T-cell (primary cell): ENCODE data around the gene HEMK1. TPM values are rescaled to one million over a fixed set of nuclear protein-coding genes. Genes with fewer than 3 reads are reported as not detected.

Source experiments
- ATAC-seq, 4 experiments: fragments of 200-7000 bp in 3 of 4; fragments of 150-1000 bp in 1 of 4; cut with Tn5 transposase; replicated peaks in 1 of 4; 1 replicate in 3 of 4; 2 replicates in 1 of 4; pipeline ENCODE4 v1.10.0; 2021; ENCODE audit warnings: moderate library complexity in 3 of 4, mild to moderate bottlenecking in 2 of 4, moderate number of reproducible peaks in 1 of 4
- CTCF ChIA-PET, 2 donors: fragments of 300-600 bp; sonication (Branson Sonifier 250); formaldehyde crosslinking; loops; one replicate each; lab custom pipeline; 2022; ENCODE audit warnings: antibody characterized with exemption in 2 of 2; lab: Charles Lee
- POLR2A ChIA-PET, 2 donors: fragments of 300-600 bp; sonication (Branson Sonifier 250); formaldehyde crosslinking; loops; one replicate each; lab custom pipeline; 2022; ENCODE audit warnings: antibody characterized with exemption in 2 of 2; lab: Charles Lee
- DNase-seq, 35 experiments: peaks; one replicate each; pipeline versions ENCODE4 v3.0.0 to v3.0.0-alpha.2; 2013 to 2023
- H3K27ac ChIP-seq: one replicate; pipeline ENCODE4 v1.5.1; 2013; ENCODE audit warnings: low read length
- H3K27me3 ChIP-seq, 2 experiments: replicated peaks in 1 of 2; 1 replicate in 1 of 2; 2 replicates in 1 of 2; pipeline versions ENCODE4 v1.6.1 to v1.7.0; 2013; ENCODE audit warnings: low read length in 1 of 2, mixed read lengths in 1 of 2; ENCODE audit not compliant: control insufficient read depth in 2 of 2, insufficient read depth in 2 of 2; ENCODE audit errors: extremely low read depth in 1 of 2
- H3K36me3 ChIP-seq, 2 donors: 1 replicate in 1 of 2; 2 replicates in 1 of 2; pipeline versions ENCODE4 v1.6.1 to v1.7.0; 2013; ENCODE audit warnings: low read length in 1 of 2; ENCODE audit not compliant: control insufficient read depth in 2 of 2, insufficient read depth in 1 of 2; ENCODE audit errors: extremely low read depth in 1 of 2
- H3K4me1 ChIP-seq, 2 experiments: 1 replicate in 1 of 2; 2 replicates in 1 of 2; pipeline versions ENCODE4 v1.6.1 to v1.7.0; 2013; ENCODE audit warnings: low read length in 2 of 2, mixed read lengths in 1 of 2; ENCODE audit not compliant: insufficient read depth in 2 of 2, control insufficient read depth in 1 of 2; ENCODE audit errors: extremely low read depth in 1 of 2
- H3K4me3 ChIP-seq, 2 donors: 1 replicate in 1 of 2; 2 replicates in 1 of 2; pipeline versions ENCODE4 v1.5.1 to v1.7.0; 2013; ENCODE audit warnings: mild to moderate bottlenecking in 2 of 2, low read length in 1 of 2, moderate library complexity in 1 of 2; ENCODE audit not compliant: control insufficient read depth in 1 of 2; ENCODE audit errors: extremely low read depth in 1 of 2
- H3K9me3 ChIP-seq: 2 replicates; pipeline ENCODE4 v1.7.0; 2013
- H3K27ac Mint-ChIP-seq, 2 donors: one replicate each; pipeline ENCODE4 v1.8.0; 2020 to 2021; ENCODE audit warnings: mild to moderate bottlenecking in 2 of 2, mixed read lengths in 2 of 2
- H3K27me3 Mint-ChIP-seq, 2 donors: one replicate each; pipeline ENCODE4 v1.8.0; 2021 to 2022; ENCODE audit warnings: mixed read lengths in 2 of 2
- H3K36me3 Mint-ChIP-seq: one replicate; pipeline ENCODE4 v1.8.0; 2021; ENCODE audit warnings: mixed read lengths
- H3K4me1 Mint-ChIP-seq, 3 donors: one replicate each; pipeline ENCODE4 v1.8.0; 2020 to 2022; ENCODE audit warnings: mixed read lengths in 3 of 3, mild to moderate bottlenecking in 1 of 3
- H3K4me3 Mint-ChIP-seq, 3 donors: one replicate each; pipeline ENCODE4 v1.8.0; 2020 to 2022; ENCODE audit warnings: mild to moderate bottlenecking in 3 of 3, mixed read lengths in 3 of 3, moderate library complexity in 3 of 3
- H3K9me3 Mint-ChIP-seq, 3 donors: one replicate each; pipeline ENCODE4 v1.8.0; 2020 to 2022; ENCODE audit warnings: mixed read lengths in 3 of 3
- WGBS: methylation state at CpG from one replicate; pipeline ENCODE4 v1.1.5; 2013; ENCODE audit warnings: missing lambda C conversion rate; ENCODE audit not compliant: insufficient coverage; 5-methylcytosine and 5-hydroxymethylcytosine counted together
- total RNA-seq, 35 experiments: library from RNA in 6 of 35; stranded (reverse) in 6 of 35; fragments of 120-200 nt in 1 of 35; gene quantifications; one replicate each; pipeline versions ENCODE4 v1.2.1 to v1.2.4 and lab custom pipeline; 2013 to 2026

The HEMK1 gene
- total RNA-seq, 5 donors from 2014 or later (not counting 1 experiment from before 2014, with no cell fraction given), result 35.5 to 66.6 (median 42.0) TPM

DNA sequence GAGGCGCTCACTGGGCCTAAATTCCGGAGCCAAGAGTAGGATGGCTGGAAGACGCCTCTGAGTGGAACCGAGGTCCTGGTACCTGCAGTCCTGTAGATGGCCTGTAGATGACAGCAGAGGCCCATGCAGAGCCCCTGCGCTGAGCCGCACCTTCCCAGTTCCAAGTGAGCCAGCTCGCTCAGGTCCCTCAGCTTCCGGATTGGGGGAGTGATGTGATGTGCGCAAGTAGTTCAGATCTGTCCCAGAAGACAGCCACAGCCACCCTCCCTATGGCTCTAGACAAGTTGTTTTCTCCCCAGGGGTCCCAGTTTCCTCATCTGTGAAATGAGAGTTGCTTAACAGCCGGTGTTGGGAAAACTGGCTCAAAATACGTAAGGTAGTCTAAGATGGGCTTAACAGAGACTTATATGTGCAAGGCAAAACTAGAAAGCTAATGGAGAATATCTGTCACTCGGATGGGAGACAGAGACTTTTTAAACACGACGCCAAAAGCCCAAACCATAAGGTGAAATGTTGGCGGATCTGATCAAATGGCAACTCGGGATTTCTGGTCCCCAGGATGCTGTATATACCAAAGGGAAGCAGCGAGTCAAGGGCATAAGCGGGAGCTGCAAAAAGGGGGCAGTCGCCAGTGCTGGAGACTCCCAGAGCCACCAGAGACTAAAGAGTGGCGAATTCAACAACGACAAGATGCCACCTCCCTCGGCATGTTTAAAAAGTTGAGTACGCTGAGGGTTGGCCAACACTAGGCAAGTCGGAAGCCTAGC is 46.9 kb downstream of the HEMK1 start:
- Mint-ChIP-seq H3K4me1 (peaks cover 61 to 77% (median 72%) of the 10 kb centered on the region in 3 donors), H3K27ac (peak overlapping the region; percentile 86 to 98), H3K4me3 (peak overlapping the region; percentile 78 to 99 (median 96)), H3K36me3 (peaks cover 10% of the 10 kb centered on the region), H3K27me3 (no peaks in the 10 kb centered on the region), H3K9me3 (no peaks in the 10 kb centered on the region)
- Histone ChIP-seq H3K27me3 (no peaks in the 10 kb centered on the region), H3K9me3 (no peaks in the 10 kb centered on the region), H3K4me3 (peak overlapping the region; percentile 87 to 93), H3K27ac (peak overlapping the region; percentile 14), H3K4me1 (peaks cover 45 to 87% of the 10 kb centered on the region in 2 experiments), H3K36me3 (peaks cover 3 to 5% of the 10 kb centered on the region in 2 donors)
- 0% methylated on average over 19 of the region's 24 CpGs for WGBS
- ATAC-seq, result peak; percentile 14 to 40 (median 27)
- ChIA-PET POLR2A (interaction anchor here in 1 of 2 donors (1.2 kb wide), 1 partner anchor 27 kb away, joined by 7 read pairs; no protein-coding TSS in a partner anchor), CTCF (interaction anchor here (0.6 to 7.8 kb wide), 21 partner anchors 10 to 1049 kb away, joined by 3 to 139 read pairs (median 5); partner anchors contain the start of genes C3orf18 (in 2 of the 2), HEMK1 (in 2 of the 2) and MANF (in 1 of the 2))
- peak; percentile 58 to 90 (median 72) for DNase-seq

DNA sequence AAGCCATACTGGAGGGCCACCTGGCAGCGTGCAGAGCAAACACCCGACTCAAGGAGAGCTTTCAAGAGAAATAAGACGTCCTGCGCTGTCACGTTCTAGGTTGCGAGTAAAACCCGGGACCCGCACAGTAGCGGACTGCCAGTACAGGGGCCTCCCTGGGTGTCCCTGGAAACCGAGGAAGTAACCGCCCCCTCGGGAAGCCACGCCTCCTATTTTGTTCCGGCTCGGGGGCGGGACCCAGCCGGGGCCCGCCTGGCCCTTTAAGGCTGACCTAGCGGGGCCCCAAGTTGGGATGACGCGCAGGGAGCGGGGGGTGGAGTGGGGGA is 47.4 kb downstream of the HEMK1 start:
- ChIA-PET CTCF (interaction anchor here (0.6 to 7.0 kb wide), 13 partner anchors 15 to 818 kb away, joined by 3 to 139 read pairs (median 7); partner anchors contain the start of genes C3orf18 (in 1 of the 2), HEMK1 (in 1 of the 2) and MANF (in 1 of the 2)), POLR2A (interaction anchor here in 1 of 2 donors (1.2 kb wide), 1 partner anchor 27 kb away, joined by 7 read pairs; no protein-coding TSS in a partner anchor)
- Mint-ChIP-seq H3K9me3 (no peaks in the 10 kb centered on the region), H3K4me1 (peaks cover 64 to 80% (median 74%) of the 10 kb centered on the region in 3 donors), H3K27me3 (no peaks in the 10 kb centered on the region), H3K36me3 (peaks cover 10% of the 10 kb centered on the region), H3K27ac (peak overlapping the region; percentile 86 to 98), H3K4me3 (peak overlapping the region; percentile 78 to 99 (median 96))
- DNase-seq (peak; percentile 84 to 97 (median 90)), ATAC-seq (peak; percentile 61 to 71 (median 66))
- Histone ChIP-seq H3K36me3 (peaks cover 3 to 8% of the 10 kb centered on the region in 2 donors), H3K9me3 (no peaks in the 10 kb centered on the region), H3K27ac (peak overlapping the region; percentile 14), H3K4me1 (peaks cover 45 to 91% of the 10 kb centered on the region in 2 experiments), H3K4me3 (peak overlapping the region; percentile 87 to 93), H3K27me3 (no peaks in the 10 kb centered on the region)
- WGBS, result under 1% methylated on average over 10 of the region's 22 CpGs

DNA sequence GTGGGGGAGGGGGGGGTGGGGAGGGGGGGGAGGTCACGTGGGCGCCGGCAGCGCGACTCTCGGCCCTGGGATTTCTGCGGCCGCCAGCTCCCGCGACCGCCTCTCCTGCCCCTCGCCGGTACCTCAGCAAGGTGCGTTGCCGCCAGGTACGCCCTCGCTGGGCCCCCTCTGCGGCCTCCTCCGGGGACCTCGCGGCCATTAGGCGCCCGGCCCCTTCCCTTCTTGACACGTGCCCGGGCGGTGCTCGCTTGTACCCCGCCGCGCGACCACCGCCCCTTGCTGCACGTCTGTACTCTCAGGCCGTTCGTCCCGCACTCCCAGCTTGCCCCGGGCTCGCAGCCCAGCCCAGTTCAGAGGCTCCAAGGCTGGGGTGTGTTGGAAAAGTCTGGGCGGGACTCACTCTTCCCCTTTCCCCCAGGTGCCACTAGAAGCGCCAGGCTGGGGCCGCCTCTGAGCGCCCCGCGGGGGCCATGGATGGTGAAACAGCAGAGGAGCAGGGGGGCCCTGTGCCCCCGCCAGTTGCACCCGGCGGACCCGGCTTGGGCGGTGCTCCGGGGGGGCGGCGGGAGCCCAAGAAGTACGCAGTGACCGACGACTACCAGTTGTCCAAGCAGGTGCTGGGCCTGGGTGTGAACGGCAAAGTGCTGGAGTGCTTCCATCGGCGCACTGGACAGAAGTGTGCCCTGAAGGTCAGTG is 47.9 kb downstream of the HEMK1 start, which contains the start of gene MAPKAPK3:
TSS of gene MAPKAPK3 (plus strand) at position 56 of the 696 bp plus-strand sequence. CDS start at position 471, 415 bp downstream.
- Mint-ChIP-seq H3K27ac (peak within 1 kb of the TSS; percentile 96 to 98), H3K36me3 (peaks cover 8% of the 10 kb centered on the region), H3K4me3 (peak within 1 kb of the TSS; percentile 78 to 99 (median 96)), H3K4me1 (peaks cover 66 to 81% (median 74%) of the 10 kb centered on the region in 3 donors), H3K27me3 (no peaks in the 10 kb centered on the region), H3K9me3 (no peaks in the 10 kb centered on the region)
- Histone ChIP-seq H3K4me1 (peaks cover 45 to 91% of the 10 kb centered on the region in 2 experiments), H3K9me3 (no peaks in the 10 kb centered on the region), H3K36me3 (peaks cover 3 to 9% of the 10 kb centered on the region in 2 donors), H3K4me3 (peak within 1 kb of the TSS; percentile 88 to 93), H3K27me3 (no peaks in the 10 kb centered on the region), H3K27ac (peak within 1 kb of the TSS; percentile 72)
- ChIA-PET CTCF (interaction anchor here (1.1 to 7.0 kb wide), 10 partner anchors 16 to 768 kb away, joined by 5 to 139 read pairs (median 8); partner anchors contain the start of genes C3orf18 (in 1 of the 2), HEMK1 (in 1 of the 2) and MANF (in 1 of the 2)), POLR2A (interaction anchor here in 1 of 2 donors (0.5 kb wide), 1 partner anchor 782 kb away, joined by 3 read pairs; no protein-coding TSS in a partner anchor)
- peak in 10 of 35 experiments; percentile 25 to 55 (median 39) for DNase-seq
- under 1% methylated on average over 49 of the region's 58 CpGs for WGBS
- peak; percentile 7 to 13 (median 10) for ATAC-seq

DNA sequence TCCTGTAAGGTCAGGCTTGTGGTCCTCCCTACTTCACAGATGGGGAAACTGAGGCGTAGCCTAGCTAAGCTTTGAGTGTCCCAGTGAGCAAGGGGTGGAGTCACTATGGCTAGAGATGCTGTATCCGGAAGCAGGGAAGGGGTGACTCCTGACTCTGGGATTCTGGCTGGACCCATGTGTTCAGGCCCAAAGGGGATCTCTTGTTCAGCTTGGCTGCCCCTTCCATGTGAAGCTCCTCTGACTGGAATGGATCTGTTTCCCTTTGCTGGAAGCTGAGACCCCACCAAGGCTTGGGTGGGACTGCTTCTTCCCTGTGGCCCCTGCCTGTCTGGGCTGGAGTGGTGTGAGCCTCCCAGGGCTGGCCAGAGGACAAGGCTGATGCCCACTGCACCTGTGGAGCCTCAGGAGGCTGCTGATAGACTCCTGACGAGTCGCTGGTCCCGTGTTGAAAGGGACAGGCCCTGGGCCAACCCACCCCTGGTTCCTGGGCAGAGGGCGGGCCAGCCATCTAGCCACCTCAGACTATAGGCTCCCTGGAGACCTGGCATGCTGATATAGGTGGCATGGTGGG is 48.7 kb downstream of the HEMK1 start:
- H3K27ac ChIP-seq, result peak overlapping the region; percentile 72
- no peaks in the 10 kb centered on the region for H3K9me3 Mint-ChIP-seq
- H3K4me1 Mint-ChIP-seq, result peaks cover 66 to 81% (median 75%) of the 10 kb centered on the region in 3 donors
- H3K4me3 Mint-ChIP-seq, result peak overlapping the region; percentile 78 to 99 (median 90)
- ChIA-PET POLR2A (no interaction called here), CTCF (interaction anchor here in 1 of 2 donors (1.1 to 7.0 kb wide), 3 partner anchors 47 to 767 kb away, joined by 3 to 139 read pairs (median 17); partner anchors contain the start of genes HEMK1 and MANF)
- peaks cover 7% of the 10 kb centered on the region for H3K36me3 Mint-ChIP-seq
- no peak for DNase-seq
- no peak for ATAC-seq
- H3K27me3 ChIP-seq, result no peaks in the 10 kb centered on the region
- 10% methylated on average over 2 of the region's 6 CpGs for WGBS
- H3K4me1 ChIP-seq, result peaks cover 39 to 91% of the 10 kb centered on the region in 2 experiments
- peaks cover 3 to 15% of the 10 kb centered on the region in 2 donors for H3K36me3 ChIP-seq
- peak overlapping the region; percentile 95 to 96 for H3K27ac Mint-ChIP-seq
- no peaks in the 10 kb centered on the region for H3K9me3 ChIP-seq
- H3K4me3 ChIP-seq, result peak overlapping the region; percentile 88 to 93
- H3K27me3 Mint-ChIP-seq, result no peaks in the 10 kb centered on the region

DNA sequence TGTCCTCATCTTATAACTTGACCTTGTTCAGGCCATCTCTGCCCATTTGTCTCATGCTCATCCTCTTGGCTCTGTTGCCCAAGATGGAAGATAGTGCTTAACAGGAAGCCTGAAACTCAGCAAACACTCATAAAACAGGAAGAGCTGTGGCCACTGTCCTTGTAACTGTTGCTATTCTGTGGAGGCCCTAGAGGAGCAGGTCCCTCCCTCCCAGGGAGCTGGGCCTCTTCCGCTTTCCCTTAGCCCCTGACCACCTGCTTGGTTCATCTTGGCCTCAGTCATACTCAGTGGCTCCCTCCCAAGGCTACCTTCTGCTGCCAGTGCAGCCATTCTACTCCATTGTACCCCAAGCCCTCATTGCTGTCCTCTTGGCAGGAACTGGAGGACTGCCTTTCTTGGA is 51.1 kb downstream of the HEMK1 start:
- peaks cover 3 to 17% of the 10 kb centered on the region in 2 donors for H3K36me3 ChIP-seq
- POLR2A ChIA-PET, result no interaction called here
- H3K27me3 ChIP-seq, result no peaks in the 10 kb centered on the region
- peak overlapping the region; percentile 58 for H3K27ac ChIP-seq
- H3K9me3 ChIP-seq, result no peaks in the 10 kb centered on the region
- Mint-ChIP-seq H3K27me3 (no peaks in the 10 kb centered on the region), H3K4me1 (peaks cover 82 to 86% (median 84%) of the 10 kb centered on the region in 3 donors), H3K4me3 (peak overlapping the region; percentile 21 to 99 (median 46)), H3K27ac (peak overlapping the region; percentile 95 to 96), H3K9me3 (no peaks in the 10 kb centered on the region), H3K36me3 (peaks cover 7% of the 10 kb centered on the region)
- CTCF ChIA-PET, result interaction anchor here (0.6 to 1.5 kb wide), 4 partner anchors 33 to 815 kb away, joined by 3 to 4 read pairs (median 4); no protein-coding TSS in a partner anchor
- 29% methylated on average over 1 of the region's 1 CpG for WGBS
- ATAC-seq, result no peak
- H3K4me1 ChIP-seq, result peaks cover 51 to 97% of the 10 kb centered on the region in 2 experiments
- H3K4me3 ChIP-seq, result peak overlapping the region in 1 of 2 donors; percentile 25
- DNase-seq, result no peak
